GM12891 (cell line): Measurements from ENCODE around the gene SPNS3.

Experiments
- DNase-seq: peaks from one replicate; pipeline ENCODE4 v3.0.0; 2011; ENCODE audit warnings: low spot score; ENCODE audit not compliant: insufficient read length
- FAIRE-seq: peaks from 2 replicates; lab custom pipeline; 2011; peaks lifted over from hg19 to GRCh38; lab: Jason Lieb, UNC
- PAX5 ChIP-seq: IDR thresholded peaks from 2 replicates; pipeline ENCODE4 v1.6.1; 2011; ENCODE audit warnings: low read length, moderate library complexity, mild to moderate bottlenecking; ENCODE audit not compliant: insufficient read depth, severe bottlenecking
- POLR2A ChIP-seq: IDR thresholded peaks from 2 replicates; pipeline ENCODE4 v1.6.1; 2011; ENCODE audit warnings: low read depth, low read length, control low read depth
- POLR2AphosphoS5 ChIP-seq: IDR thresholded peaks from 2 replicates; pipeline ENCODE4 v1.6.1; 2011; ENCODE audit warnings: low read depth, low read length, control low read depth
- POU2F2 ChIP-seq: IDR thresholded peaks from 2 replicates; pipeline ENCODE4 v1.6.1; 2011; ENCODE audit warnings: low read depth, mild to moderate bottlenecking, control low read depth, low read length, moderate library complexity
- SPI1 ChIP-seq: IDR thresholded peaks from 2 replicates; pipeline ENCODE4 v1.6.1; 2011; ENCODE audit warnings: low read depth, low read length, control low read depth
- TAF1 ChIP-seq: IDR thresholded peaks from 2 replicates; pipeline ENCODE4 v1.6.1; 2011; ENCODE audit warnings: low read depth, low read length, control low read depth

Gene SPNS3

GRCh38 chr17:4425398-4425797 is 8.3 kb upstream of the SPNS3 start:
- DNase-seq (no peak), FAIRE-seq (no peak)
- no peak for TF ChIP-seq PAX5
- TF ChIP-seq POU2F2 = no peak
- no peak for TF ChIP-seq POLR2AphosphoS5
- TF ChIP-seq POLR2A = no peak
- TF ChIP-seq TAF1 = no peak
- no peak for TF ChIP-seq SPI1

DNA sequence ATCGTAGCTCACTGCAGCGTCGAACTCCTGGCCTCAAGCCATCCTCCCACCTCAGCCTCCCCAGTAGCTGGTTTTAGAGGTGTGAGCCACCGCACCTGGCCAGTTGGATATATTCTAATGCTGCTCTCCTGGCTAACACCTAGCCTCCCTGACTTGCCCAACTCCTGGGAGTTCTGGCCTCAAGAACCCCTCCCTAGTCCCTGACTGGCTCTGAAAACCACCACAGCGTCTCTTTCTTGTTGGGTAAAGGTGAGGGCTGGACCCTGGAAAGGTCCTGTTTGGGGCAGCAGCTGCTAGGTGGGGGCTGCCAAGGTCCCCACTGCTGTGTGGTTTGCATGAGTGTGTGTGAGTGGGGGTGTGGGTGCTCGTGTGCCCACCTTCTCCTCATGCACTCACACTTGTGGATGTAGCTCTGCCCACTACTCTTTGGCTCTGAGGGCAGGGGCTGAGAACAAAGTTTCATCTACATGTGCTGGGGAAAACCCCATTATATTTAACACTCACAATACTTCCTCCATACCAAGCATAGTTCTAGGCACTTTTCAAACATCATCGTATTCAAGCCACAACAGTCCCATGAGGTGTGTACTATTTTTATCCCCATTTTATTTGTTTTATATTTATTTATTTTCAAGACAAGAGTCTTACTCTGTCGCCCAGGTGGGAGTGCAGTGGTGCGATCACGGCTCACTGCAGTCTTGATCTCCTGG is 7.1 kb upstream of the SPNS3 start:
- TF ChIP-seq POLR2AphosphoS5 = no peak
- TF ChIP-seq TAF1 = no peak
- TF ChIP-seq POU2F2 = no peak
- TF ChIP-seq PAX5 = no peak
- TF ChIP-seq SPI1 = no peak
- no peak for TF ChIP-seq POLR2A
- DNase-seq = no peak
- peak; percentile 70 for FAIRE-seq

- FAIRE-seq = peak; percentile 77
- no peak for TF ChIP-seq POLR2A
- TF ChIP-seq TAF1 = no peak
- no peak for TF ChIP-seq POU2F2
- TF ChIP-seq PAX5 = no peak
- no peak for TF ChIP-seq POLR2AphosphoS5
- no peak for TF ChIP-seq SPI1
- no peak for DNase-seq
These were observed 6.2 kb upstream of the SPNS3 start for GRCh38 chr17:4427505-4427904.

DNA sequence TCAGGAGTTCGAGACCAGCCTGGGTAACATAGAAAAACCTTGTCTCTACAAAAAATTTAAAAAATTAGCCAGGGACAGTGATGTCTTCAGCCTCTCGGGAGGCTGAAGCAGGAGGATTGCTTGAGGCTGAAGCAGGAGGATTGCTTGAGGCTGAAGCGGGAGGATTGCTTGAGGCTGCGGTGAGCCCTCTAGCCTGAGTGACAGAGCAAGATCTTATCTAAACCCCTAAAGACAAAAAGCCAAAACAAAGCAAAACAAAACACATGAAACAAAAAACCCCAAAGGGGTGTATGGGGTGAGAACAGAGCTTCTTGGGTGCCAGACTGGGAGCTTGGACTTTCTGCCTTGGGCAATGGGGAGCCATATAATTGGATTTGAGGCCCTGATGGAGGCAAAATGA is 2.6 kb downstream of the SPNS3 start:
- no peak for FAIRE-seq
- DNase-seq = no peak
- no peak for TF ChIP-seq PAX5
- no peak for TF ChIP-seq TAF1
- TF ChIP-seq POU2F2 = no peak
- no peak for TF ChIP-seq POLR2A
- TF ChIP-seq SPI1 = no peak
- no peak for TF ChIP-seq POLR2AphosphoS5

DNA sequence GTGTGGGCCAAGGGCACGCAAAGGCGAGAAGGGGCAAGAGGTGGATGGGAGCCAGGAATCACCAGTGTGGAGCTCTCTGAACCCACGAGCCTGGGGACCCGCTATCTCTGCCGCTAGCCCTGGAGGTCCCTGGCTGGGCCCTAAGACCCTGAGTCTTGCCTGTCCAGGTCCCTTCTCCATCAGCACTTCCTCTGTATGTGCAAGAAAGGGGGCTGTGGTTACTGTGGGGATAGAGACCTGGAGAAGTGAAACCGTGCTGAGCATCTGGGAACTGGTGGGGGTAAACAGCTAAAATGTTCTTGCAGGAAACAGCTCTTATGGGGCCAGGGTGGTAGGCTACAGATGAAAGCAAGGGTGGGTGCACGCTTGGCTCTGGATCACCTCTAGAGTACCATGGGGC is 3.1 kb downstream of the SPNS3 start:
- DNase-seq (no peak), FAIRE-seq (peak; percentile 60)
- peak; percentile 67 for TF ChIP-seq SPI1
- TF ChIP-seq PAX5 = no peak

- TF ChIP-seq PAX5 (no peak), POLR2AphosphoS5 (no peak), POU2F2 (no peak), TAF1 (no peak), SPI1 (no peak), POLR2A (no peak)
- DNase-seq (no peak), FAIRE-seq (no peak)
These were observed 4.6 kb downstream of the SPNS3 start for GRCh38 chr17:4438162-4438944.

GRCh38 chr17:4440021-4440420 is 6.3 kb downstream of the SPNS3 start:
- TF ChIP-seq SPI1 (no peak), POU2F2 (no peak), POLR2A (no peak), PAX5 (no peak), POLR2AphosphoS5 (no peak), TAF1 (no peak)
- FAIRE-seq (no peak), DNase-seq (no peak)

GRCh38 chr17:4440690-4441686 is 7.2 kb downstream of the SPNS3 start:
- FAIRE-seq = no peak
- TF ChIP-seq SPI1 = no peak
- no peak for DNase-seq

DNA sequence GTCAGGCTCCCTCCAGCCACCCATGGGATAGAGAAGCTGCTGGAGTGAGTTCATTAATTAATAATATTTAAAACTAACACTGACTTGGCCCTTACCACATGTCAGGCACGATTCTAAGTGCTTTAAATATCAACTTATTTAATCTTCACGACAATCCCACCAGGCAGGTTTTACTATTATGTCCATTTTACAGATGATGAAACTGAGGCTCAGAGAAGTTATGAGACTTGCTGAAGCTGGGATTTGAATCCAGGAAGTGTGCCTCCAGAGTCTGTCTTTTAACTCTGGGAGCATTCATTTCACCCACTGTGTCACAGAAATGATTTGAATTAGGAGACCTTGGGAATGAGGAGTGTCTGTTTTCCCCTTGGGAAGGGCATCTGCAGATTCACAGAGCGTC is 8.8 kb downstream of the SPNS3 start:
- no peak for FAIRE-seq
- no peak for TF ChIP-seq SPI1
- TF ChIP-seq POLR2A = no peak
- no peak for TF ChIP-seq PAX5
- TF ChIP-seq POU2F2 = no peak
- no peak for TF ChIP-seq TAF1
- no peak for TF ChIP-seq POLR2AphosphoS5
- DNase-seq = no peak
